ENCODE results near the gene ERO1A. TPM values are rescaled to one million over a fixed set of nuclear protein-coding genes. Genes with fewer than 3 reads are reported as not detected.

The ERO1A gene, protein sequence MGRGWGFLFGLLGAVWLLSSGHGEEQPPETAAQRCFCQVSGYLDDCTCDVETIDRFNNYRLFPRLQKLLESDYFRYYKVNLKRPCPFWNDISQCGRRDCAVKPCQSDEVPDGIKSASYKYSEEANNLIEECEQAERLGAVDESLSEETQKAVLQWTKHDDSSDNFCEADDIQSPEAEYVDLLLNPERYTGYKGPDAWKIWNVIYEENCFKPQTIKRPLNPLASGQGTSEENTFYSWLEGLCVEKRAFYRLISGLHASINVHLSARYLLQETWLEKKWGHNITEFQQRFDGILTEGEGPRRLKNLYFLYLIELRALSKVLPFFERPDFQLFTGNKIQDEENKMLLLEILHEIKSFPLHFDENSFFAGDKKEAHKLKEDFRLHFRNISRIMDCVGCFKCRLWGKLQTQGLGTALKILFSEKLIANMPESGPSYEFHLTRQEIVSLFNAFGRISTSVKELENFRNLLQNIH
- total RNA-seq (57.9 and 58.0 TPM in 2 replicates), polyA plus RNA-seq (38.8 and 52.4 TPM in 2 replicates)

DNA sequence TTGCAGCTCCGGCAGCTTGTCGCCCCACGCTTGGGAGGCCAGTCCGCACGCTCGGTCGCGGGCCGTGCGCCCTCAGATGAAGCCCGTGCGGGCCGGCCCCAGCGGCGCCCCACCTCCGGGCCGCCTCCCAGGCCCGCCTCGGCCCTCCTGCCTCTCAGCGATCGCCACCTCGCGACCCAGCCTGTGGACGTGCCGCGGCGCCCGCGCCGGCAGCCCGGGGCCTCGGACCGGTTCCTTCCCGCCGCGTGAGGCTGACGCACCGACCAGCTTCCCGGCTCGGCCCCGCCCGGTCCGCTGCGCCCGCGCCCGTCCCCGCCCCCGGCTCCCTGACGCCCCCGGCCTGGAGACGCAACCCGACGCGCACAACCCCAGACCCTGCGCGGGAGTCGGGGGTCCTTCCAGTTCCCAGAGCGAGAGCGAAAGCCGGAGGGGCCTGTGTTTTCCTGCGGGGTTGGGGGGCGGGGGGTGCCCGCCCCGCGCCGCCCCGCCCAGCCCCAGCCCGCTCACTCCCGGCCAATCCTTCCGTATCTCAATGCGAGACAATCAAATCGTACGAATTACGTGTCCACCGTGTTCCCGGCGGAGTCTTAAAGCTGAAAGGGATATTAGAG lies at the start of gene ERO1A:
TSS of gene ERO1A (minus strand) at position 78 of the 611 bp plus-strand sequence. CDS start at position 1, 77 bp downstream.
- H3K27ac ChIP-seq: peak within 1 kb of the TSS; percentile 87

DNA sequence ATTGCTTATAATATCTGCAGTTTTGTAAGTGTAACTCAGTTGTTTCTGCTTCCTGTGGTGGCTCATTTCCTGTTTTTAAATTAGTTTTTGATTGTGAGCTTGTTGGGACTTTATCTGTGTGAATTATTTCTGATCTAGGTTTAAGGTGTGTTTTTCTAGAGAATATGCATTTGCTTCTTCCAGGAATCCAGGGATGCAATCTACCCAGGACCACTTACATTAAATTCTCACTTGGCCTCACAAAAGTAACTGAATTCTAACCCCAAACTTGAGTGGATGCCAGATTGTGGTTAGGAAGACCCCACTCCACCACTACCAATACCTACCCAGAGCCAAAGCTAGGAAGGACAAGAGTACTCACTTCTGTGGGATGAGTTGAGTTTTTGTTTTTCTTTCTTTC lies 46.5 kb upstream of the ERO1A start:
- H3K4me3 ChIP-seq: no peak overlapping the region
- peaks cover 8% of the 10 kb centered on the region for H3K4me1 ChIP-seq (ENCODE audit: low read depth)
- no peaks in the 10 kb centered on the region for H3K9me3 ChIP-seq (ENCODE audit: low read depth)
- H3K36me3 ChIP-seq: no peaks in the 10 kb centered on the region
- H3K27ac ChIP-seq: no peak overlapping the region
- H3K27me3 ChIP-seq: no peaks in the 10 kb centered on the region
- TF ChIP-seq, protein P1, sequence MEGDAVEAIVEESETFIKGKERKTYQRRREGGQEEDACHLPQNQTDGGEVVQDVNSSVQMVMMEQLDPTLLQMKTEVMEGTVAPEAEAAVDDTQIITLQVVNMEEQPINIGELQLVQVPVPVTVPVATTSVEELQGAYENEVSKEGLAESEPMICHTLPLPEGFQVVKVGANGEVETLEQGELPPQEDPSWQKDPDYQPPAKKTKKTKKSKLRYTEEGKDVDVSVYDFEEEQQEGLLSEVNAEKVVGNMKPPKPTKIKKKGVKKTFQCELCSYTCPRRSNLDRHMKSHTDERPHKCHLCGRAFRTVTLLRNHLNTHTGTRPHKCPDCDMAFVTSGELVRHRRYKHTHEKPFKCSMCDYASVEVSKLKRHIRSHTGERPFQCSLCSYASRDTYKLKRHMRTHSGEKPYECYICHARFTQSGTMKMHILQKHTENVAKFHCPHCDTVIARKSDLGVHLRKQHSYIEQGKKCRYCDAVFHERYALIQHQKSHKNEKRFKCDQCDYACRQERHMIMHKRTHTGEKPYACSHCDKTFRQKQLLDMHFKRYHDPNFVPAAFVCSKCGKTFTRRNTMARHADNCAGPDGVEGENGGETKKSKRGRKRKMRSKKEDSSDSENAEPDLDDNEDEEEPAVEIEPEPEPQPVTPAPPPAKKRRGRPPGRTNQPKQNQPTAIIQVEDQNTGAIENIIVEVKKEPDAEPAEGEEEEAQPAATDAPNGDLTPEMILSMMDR (IDR thresholded peaks at IDR 0.05; ENCODE audit: low read depth, low read length): no peak
- no peak for DNase-seq (ENCODE audit: low read depth in 1 of 2, low spot score in 1 of 2)

More for the DNA sequence above, at the start of gene ERO1A:
- Histone ChIP-seq H3K9me3 (ENCODE audit: low read depth) (no peaks in the 10 kb centered on the region), H3K27me3 (no peaks in the 10 kb centered on the region), H3K4me1 (ENCODE audit: low read depth) (peaks cover 7% of the 10 kb centered on the region), H3K36me3 (no peaks in the 10 kb centered on the region), H3K4me3 (peak within 1 kb of the TSS; percentile 57)
- TF ChIP-seq, protein P1 (IDR thresholded peaks at IDR 0.05; ENCODE audit: low read depth, low read length): no peak
- DNase-seq (ENCODE audit: low read depth in 1 of 2, low spot score in 1 of 2): peak; percentile 83 to 87

DNA sequence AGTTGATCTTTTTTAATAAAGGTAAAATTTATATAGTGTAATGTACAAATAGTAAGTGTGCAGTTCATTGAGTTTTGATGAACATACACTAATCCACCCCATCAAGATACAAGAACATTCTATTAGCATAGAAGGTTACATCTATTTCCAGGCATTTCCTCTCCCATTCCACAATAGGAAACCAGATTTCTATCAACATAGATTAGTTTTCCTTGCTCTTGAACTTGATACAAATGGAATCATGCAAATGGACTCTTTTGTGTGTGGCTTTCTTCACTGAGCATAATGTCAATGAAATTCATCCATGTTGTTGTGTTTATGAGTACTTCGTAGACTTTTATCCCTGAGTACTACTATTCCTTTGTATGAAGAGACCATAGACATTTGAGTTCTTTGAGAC lies 45.4 kb upstream of the ERO1A start:
- H3K27me3 ChIP-seq: no peaks in the 10 kb centered on the region
- no peak overlapping the region for H3K27ac ChIP-seq
- TF ChIP-seq, protein P1 (IDR thresholded peaks at IDR 0.05; ENCODE audit: low read depth, low read length): no peak
- no peaks in the 10 kb centered on the region for H3K36me3 ChIP-seq
- H3K9me3 ChIP-seq (ENCODE audit: low read depth): no peaks in the 10 kb centered on the region
- H3K4me1 ChIP-seq (ENCODE audit: low read depth): peaks cover 15% of the 10 kb centered on the region
- H3K4me3 ChIP-seq: no peak overlapping the region
- no peak for DNase-seq (ENCODE audit: low read depth in 1 of 2, low spot score in 1 of 2)

DNA sequence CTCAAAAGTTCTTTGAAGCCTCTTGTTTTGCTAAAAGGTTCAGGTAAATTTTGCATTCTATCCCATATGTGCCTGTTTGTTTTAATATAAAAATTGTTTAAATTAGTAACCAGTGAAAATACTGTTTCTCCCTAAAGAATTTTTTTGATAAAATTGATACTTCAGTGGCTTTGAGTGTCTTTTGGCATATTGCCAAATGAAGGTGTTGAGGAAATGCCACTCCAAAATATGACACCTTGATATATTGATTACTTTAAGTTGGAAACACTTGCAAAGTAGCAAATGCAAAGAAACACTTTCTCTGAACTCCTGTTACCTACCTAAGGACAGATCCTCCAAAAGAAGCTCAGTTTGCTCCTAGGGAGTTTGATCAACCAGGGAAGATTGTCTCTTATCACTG lies 43.1 kb upstream of the ERO1A start:
- Histone ChIP-seq H3K4me3 (no peak overlapping the region), H3K4me1 (ENCODE audit: low read depth) (peaks cover 19% of the 10 kb centered on the region), H3K27ac (no peak overlapping the region), H3K27me3 (no peaks in the 10 kb centered on the region), H3K36me3 (no peaks in the 10 kb centered on the region), H3K9me3 (ENCODE audit: low read depth) (no peaks in the 10 kb centered on the region)
- TF ChIP-seq, protein P1 (IDR thresholded peaks at IDR 0.05; ENCODE audit: low read depth, low read length): no peak
- no peak for DNase-seq (ENCODE audit: low read depth in 1 of 2, low spot score in 1 of 2)

DNA sequence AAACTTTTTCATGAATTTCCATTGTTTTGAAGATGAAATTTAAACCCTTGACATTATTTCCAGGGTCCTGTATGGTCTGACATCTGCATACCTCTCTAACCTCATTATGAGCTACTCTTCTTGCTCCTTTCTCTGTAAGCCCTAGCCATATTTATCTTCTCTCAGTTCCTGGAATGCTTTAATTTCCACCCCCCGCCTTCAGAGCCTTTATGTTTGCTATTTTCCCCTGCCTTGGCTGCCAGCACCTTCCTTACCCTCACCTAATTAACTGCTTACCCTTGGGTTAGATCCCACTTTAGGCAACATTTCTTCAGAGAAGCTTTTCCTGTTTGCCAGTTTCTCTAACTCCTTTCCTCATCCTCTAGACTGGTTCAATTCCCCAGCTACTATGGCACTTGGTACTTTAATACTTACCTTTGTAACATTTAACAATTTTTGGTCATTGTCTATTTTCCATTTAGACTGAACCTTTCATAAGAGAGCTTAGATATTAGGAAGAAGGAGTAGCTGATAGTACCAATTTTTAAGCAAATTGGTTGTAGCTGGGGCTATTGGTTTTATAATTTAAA lies 40.6 kb upstream of the ERO1A start:
- H3K36me3 ChIP-seq: no peaks in the 10 kb centered on the region
- no peak for DNase-seq (ENCODE audit: low read depth in 1 of 2, low spot score in 1 of 2)
- peaks cover 21% of the 10 kb centered on the region for H3K4me1 ChIP-seq (ENCODE audit: low read depth)
- TF ChIP-seq, protein P1 (IDR thresholded peaks at IDR 0.05; ENCODE audit: low read depth, low read length): no peak
- no peaks in the 10 kb centered on the region for H3K27me3 ChIP-seq
- peak overlapping the region; percentile 32 for H3K27ac ChIP-seq
- no peak overlapping the region for H3K4me3 ChIP-seq
- no peaks in the 10 kb centered on the region for H3K9me3 ChIP-seq (ENCODE audit: low read depth)
